ENCODE measurements around the gene PRKCE.

Gene PRKCE

DNA sequence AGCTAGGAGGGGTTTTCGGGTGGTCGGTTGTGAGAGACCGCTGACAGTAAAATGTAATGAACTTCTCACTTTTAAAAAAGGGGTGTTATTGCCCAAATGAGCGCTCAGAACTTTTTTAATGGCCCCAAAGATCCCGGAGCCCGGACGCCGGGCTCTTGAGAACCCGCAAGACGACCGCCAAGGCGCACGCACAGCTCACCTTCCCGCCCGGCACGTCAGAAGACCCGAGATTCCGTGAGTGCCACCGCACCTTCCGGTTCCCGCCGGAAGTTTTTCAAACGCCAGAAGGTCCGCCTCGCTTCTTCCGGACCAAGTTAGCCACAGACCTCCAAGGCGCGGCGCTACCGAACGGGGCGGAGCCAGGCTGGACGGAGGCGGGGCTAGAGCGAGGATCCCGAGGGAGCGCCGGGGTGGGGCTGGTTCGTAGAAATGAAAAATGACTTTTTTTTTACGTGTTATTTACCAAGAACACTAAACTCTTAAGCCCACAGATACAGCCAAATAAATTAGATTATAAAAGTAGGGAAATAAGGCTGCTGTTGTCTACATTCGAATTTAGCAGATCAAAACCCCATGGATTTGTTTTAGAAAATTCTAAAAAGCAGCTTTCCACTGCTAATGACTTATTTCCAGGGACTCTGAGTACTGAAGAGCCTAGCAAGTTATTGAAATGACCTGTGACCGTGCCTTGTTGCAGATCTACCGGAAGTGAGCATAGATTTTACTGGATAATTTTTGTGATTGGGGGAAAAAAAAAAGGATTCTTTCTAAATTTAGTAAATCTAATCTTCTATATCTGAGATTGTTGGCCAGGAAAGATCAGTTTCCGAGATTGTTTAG is 40.2 kb upstream of the PRKCE start, which contains the start of gene SRBD1:
Gene SRBD1 (minus strand): TSS at position 248 of the 840 bp plus-strand sequence. CDS start 5,826 bp downstream, outside the sequence.
- TF ChIP-seq, protein P1, sequence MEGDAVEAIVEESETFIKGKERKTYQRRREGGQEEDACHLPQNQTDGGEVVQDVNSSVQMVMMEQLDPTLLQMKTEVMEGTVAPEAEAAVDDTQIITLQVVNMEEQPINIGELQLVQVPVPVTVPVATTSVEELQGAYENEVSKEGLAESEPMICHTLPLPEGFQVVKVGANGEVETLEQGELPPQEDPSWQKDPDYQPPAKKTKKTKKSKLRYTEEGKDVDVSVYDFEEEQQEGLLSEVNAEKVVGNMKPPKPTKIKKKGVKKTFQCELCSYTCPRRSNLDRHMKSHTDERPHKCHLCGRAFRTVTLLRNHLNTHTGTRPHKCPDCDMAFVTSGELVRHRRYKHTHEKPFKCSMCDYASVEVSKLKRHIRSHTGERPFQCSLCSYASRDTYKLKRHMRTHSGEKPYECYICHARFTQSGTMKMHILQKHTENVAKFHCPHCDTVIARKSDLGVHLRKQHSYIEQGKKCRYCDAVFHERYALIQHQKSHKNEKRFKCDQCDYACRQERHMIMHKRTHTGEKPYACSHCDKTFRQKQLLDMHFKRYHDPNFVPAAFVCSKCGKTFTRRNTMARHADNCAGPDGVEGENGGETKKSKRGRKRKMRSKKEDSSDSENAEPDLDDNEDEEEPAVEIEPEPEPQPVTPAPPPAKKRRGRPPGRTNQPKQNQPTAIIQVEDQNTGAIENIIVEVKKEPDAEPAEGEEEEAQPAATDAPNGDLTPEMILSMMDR (IDR thresholded peaks at IDR 0.05; ENCODE audit: insufficient read depth, missing control alignments): peak; percentile 0
- no peak for FAIRE-seq
- peak; percentile 57 for DNase-seq (ENCODE audit: insufficient read length, low spot score)

DNA sequence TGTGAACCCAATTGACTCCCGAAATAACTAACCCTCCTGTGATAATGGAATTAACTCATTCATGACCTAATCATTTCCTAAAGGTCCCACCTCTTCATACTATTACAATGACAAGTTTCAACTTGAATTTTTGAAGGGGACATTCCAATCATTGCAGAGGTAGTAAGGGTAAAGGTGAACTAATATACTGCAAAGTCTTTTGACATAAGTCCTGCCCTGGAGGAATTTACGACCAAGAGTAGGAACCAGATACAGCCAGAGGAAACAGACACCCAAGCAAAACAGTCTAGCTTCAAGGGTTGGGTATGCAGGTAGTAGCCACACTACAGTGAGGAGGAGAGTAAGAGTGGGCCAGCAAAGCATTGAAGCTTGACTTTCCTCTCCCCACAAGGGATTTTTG is 39.2 kb upstream of the PRKCE start:
- TF ChIP-seq, protein P1 (IDR thresholded peaks at IDR 0.05; ENCODE audit: insufficient read depth, missing control alignments): no peak
- DNase-seq (ENCODE audit: insufficient read length, low spot score) (no peak), FAIRE-seq (no peak)

DNA sequence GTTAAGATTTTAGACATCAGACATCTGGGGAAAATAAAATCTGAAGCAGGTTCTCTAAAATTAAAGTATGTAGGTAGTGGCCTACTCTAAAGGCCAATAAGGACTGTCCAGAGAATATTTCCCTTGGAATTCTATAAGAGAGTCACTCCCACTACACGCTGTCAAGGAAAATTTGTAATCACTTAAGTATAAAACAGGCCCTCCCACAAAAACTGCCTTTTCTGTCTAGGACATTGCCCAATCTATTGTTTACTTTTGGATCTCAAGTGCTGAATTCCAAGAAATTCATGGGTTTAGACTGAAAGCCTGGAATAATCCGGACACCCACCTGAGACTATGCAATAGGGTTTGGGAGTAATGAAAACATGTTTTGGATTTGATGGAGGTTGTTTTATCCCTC is 38.7 kb upstream of the PRKCE start:
- TF ChIP-seq, protein P1 (IDR thresholded peaks at IDR 0.05; ENCODE audit: insufficient read depth, missing control alignments): no peak
- FAIRE-seq: no peak
- no peak for DNase-seq (ENCODE audit: insufficient read length, low spot score)

DNA sequence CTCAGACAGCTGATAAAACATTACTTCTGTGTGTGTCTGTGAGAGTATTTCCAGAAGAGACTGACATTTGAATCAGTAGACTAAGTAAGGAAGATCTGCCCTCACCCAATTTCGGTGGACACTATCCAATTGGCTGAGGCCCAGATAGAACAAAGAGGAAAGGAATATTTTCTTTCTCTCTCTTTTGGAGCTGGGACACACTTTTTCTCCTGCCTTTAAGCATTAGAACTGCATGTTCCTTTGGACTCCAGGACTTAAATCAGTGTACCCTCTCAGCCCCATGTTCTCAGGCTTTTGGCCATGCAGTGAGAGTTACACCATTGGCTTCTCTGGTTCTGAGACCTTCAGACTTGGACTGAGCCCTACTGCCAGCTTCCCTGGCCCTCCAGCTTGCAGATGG is 37.1 kb upstream of the PRKCE start:
- no peak for DNase-seq (ENCODE audit: insufficient read length, low spot score)
- no peak for FAIRE-seq
- TF ChIP-seq, protein P1 (IDR thresholded peaks at IDR 0.05; ENCODE audit: insufficient read depth, missing control alignments): no peak

DNA sequence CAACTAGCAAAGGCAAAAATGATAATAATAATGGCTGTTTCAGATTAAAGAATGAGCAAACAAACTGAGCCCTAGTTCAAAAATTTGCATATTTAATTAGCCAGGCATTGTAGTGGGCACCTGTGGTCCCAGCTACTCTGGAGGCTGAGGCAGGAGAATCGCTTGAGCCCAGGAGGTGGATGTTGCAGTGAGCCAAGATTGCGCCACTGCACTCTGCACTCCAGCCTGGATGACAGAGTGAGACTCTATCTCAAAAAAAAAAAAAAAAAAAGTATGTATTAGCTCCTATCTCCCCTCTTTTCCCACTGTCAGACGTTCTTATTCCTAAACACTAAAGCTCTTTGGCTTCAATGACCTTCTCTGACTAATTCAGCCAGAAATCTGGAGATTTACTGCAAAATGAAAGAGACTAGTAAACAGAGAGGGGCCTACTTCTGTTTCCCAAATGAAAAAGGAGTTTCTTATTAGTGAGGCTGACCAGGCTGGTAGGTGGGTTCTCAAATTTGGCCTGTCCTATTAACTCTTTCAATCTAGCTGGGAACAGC is 36.5 kb upstream of the PRKCE start:
- no peak for FAIRE-seq
- TF ChIP-seq, protein P1 (IDR thresholded peaks at IDR 0.05; ENCODE audit: insufficient read depth, missing control alignments): no peak
- no peak for DNase-seq (ENCODE audit: insufficient read length, low spot score)

DNA sequence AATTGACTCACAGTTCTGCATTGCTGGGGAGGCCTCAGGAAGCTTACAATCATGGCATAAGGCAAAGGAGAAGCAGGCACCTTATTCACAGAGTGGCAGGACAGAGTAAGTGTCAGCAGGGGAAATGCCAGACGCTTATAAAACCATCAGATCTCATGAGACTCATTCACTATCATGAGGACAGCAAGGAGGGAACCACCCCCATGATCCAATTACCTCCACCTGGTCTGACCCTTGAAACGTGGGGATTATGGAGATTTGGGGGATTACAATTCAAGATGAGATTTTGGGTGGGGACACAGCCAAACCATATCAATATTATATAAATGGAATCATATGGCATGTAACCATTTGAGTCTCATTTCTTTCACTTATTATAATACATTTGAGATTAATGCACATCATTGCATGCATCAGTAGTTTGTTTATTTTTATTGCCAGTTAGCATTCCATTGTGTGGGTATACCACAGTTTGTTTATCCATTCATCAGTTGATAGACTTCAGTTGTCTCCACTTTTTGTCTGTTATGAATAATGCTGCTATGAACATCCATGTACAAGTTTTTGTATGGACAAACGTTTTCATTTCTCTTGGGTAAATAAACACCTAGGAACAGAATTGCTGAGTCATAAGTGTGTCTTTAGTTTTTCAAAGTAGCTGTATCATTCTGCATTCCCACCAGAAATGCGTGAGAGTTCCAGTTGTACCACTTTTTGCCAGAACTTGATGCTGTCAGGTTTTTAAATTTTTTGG is 34.6 kb upstream of the PRKCE start:
- FAIRE-seq (no peak), DNase-seq (ENCODE audit: insufficient read length, low spot score) (no peak)
- TF ChIP-seq, protein P1 (IDR thresholded peaks at IDR 0.05; ENCODE audit: insufficient read depth, missing control alignments): no peak

Data from D721Med (cell line).